Endothelial cell of umbilical vein (primary cell): ENCODE data around the gene SYNDIG1. TPM values are rescaled to one million over a fixed set of nuclear protein-coding genes. Genes with fewer than 3 reads are reported as not detected.

Experiments used
- BruUV-seq: library from RNA; stranded (reverse); fragments of 400-500 nt; replicated peaks from 2 replicates; lab custom pipeline; 2021; lab: Mats Ljungman, UMichigan
- CTCF ChIA-PET: fragments of 300-600, 350-600 bp; sonication (Branson Sonifier 250); formaldehyde crosslinking; loops from one replicate; lab custom pipeline; 2021; ENCODE audit warnings: antibody characterized with exemption, inconsistent platforms; lab: Charles Lee
- POLR2A ChIA-PET: fragments of 300-600, 350-600 bp; sonication (Branson Sonifier 250); formaldehyde crosslinking; loops from one replicate; lab custom pipeline; 2021; ENCODE audit warnings: antibody characterized with exemption, inconsistent platforms; lab: Charles Lee
- DNase-seq: peaks from one replicate; pipeline ENCODE4 v3.0.0-alpha.2; 2011; ENCODE audit warnings: low read depth, low spot score
- FAIRE-seq: peaks from 2 replicates; lab custom pipeline; 2011; peaks lifted over from hg19 to GRCh38; lab: Jason Lieb, UNC
- H2AFZ ChIP-seq: 2 replicates; pipeline ENCODE4 v1.6.0; 2012; ENCODE audit warnings: low read depth, low read length, control low read depth, inconsistent platforms
- H3K27ac ChIP-seq: 2 replicates; pipeline ENCODE4 v1.5.1; 2011; ENCODE audit warnings: low read depth, mild to moderate bottlenecking, control low read depth, low read length, moderate library complexity; ENCODE audit not compliant: insufficient read depth
- H3K27me3 ChIP-seq, 2 experiments: 2 replicates each; pipeline versions ENCODE4 v1.6.0 to v1.6.1; 2011; ENCODE audit warnings: low read length in 2 of 2, mixed read lengths in 1 of 2; ENCODE audit not compliant: control insufficient read depth in 2 of 2, insufficient read depth in 2 of 2
- H3K36me3 ChIP-seq, 2 experiments: 2 replicates in 1 of 2; 3 replicates in 1 of 2; pipeline ENCODE4 v1.5.1; 2011; ENCODE audit warnings: low read length in 2 of 2, mild to moderate bottlenecking in 1 of 2, moderate library complexity in 1 of 2; ENCODE audit not compliant: control insufficient read depth in 2 of 2, insufficient read depth in 2 of 2; ENCODE audit errors: extremely low read depth in 1 of 2
- H3K4me1 ChIP-seq: 3 replicates; pipeline ENCODE4 v1.5.1; 2011; ENCODE audit warnings: mild to moderate bottlenecking, low read length; ENCODE audit not compliant: control insufficient read depth, insufficient read depth; ENCODE audit errors: extremely low read depth
- H3K4me2 ChIP-seq: 2 replicates; pipeline ENCODE4 v1.6.1; 2011; ENCODE audit warnings: low read length, control low read depth, mixed read lengths; ENCODE audit not compliant: insufficient read depth
- H3K4me3 ChIP-seq, 3 experiments: fragments of 200-600 bp in 1 of 3; sonication (generic), shearing (Covaris generic) in 1 of 3; replicated peaks in 1 of 3; 2 replicates each; pipeline ENCODE4 v1.5.1; 2011 to 2016; ENCODE audit warnings: control low read depth in 3 of 3, low read length in 3 of 3, mild to moderate bottlenecking in 2 of 3, inconsistent platforms in 1 of 3, low read depth in 1 of 3, moderate library complexity in 1 of 3; ENCODE audit not compliant: insufficient read depth in 1 of 3
- H3K79me2 ChIP-seq: 2 replicates; pipeline ENCODE4 v1.6.0; 2012; ENCODE audit warnings: low read length, inconsistent platforms; ENCODE audit not compliant: control insufficient read depth, insufficient read depth
- H3K9ac ChIP-seq: replicated peaks from 2 replicates; pipeline ENCODE3; 2011; ENCODE audit warnings: low read length, control low read depth; ENCODE audit not compliant: insufficient read depth; ENCODE audit errors: extremely low read depth
- H3K9me1 ChIP-seq: replicated peaks from 3 replicates; pipeline ENCODE4 v1.6.0; 2011; ENCODE audit warnings: mild to moderate bottlenecking, low read length; ENCODE audit not compliant: control insufficient read depth, insufficient read depth; ENCODE audit errors: extremely low read depth
- H3K9me3 ChIP-seq: replicated peaks from 2 replicates; pipeline ENCODE4 v1.5.1; 2012; ENCODE audit warnings: low read length, inconsistent platforms; ENCODE audit not compliant: control insufficient read depth, insufficient read depth
- H4K20me1 ChIP-seq: replicated peaks from 2 replicates; pipeline ENCODE3; 2011; ENCODE audit warnings: mild to moderate bottlenecking, low read length; ENCODE audit not compliant: control insufficient read depth, insufficient read depth; ENCODE audit errors: extremely low read depth
- CTCF ChIP-seq, 2 donors: IDR thresholded peaks; 1 replicate in 1 of 2; 2 replicates in 1 of 2; pipeline ENCODE4 v1.5.1; 2011; ENCODE audit warnings: low read length in 2 of 2, mild to moderate bottlenecking in 2 of 2, moderate library complexity in 2 of 2, control low read depth in 1 of 2, inconsistent platforms in 1 of 2, low read depth in 1 of 2; ENCODE audit not compliant: insufficient read depth in 1 of 2; ENCODE audit errors: extremely low read depth in 1 of 2
- EZH2 ChIP-seq: IDR thresholded peaks from 2 replicates; pipeline ENCODE4 v1.6.1; 2012; ENCODE audit warnings: borderline replicate concordance, low read depth, mild to moderate bottlenecking, moderate library complexity, low read length, inconsistent platforms; ENCODE audit not compliant: severe bottlenecking
- FOS ChIP-seq: IDR thresholded peaks from 2 replicates; pipeline ENCODE4 v1.6.1; 2011; ENCODE audit warnings: mild to moderate bottlenecking, low read length, moderate library complexity, borderline replicate concordance; ENCODE audit not compliant: insufficient read depth
- JUN ChIP-seq: IDR thresholded peaks from 2 replicates; pipeline ENCODE4 v1.6.1; 2011; ENCODE audit warnings: borderline replicate concordance, low read depth; ENCODE audit not compliant: insufficient read length, insufficient read depth
- MAX ChIP-seq: IDR thresholded peaks from 2 replicates; pipeline ENCODE4 v1.6.1; 2011; ENCODE audit not compliant: insufficient read depth, insufficient read length
- MYC ChIP-seq: IDR thresholded peaks from one replicate; pipeline ENCODE4 v1.6.1; 2011; ENCODE audit warnings: mild to moderate bottlenecking, low read depth, low read length
- POLR2A ChIP-seq: IDR thresholded peaks from 2 replicates; pipeline ENCODE4 v1.6.1; 2012; ENCODE audit warnings: low read depth, mild to moderate bottlenecking, control low read depth, low read length
- POLR2AphosphoS5 ChIP-seq: IDR thresholded peaks from 2 replicates; pipeline ENCODE4 v1.6.1; 2012; ENCODE audit warnings: low read depth, mild to moderate bottlenecking, control low read depth, low read length, moderate library complexity; ENCODE audit not compliant: insufficient read depth
- dilution Hi-C: fragments of 300-500 bp; cut with MboI; formaldehyde crosslinking; loops from one replicate; pipeline ENCODE4 v1.15.0; 2019; ENCODE audit warnings: low sequenced_read_pairs; ENCODE audit not compliant: extremely low pct_ligation_motif_present
- intact Hi-C: fragments of 100-400 bp; cut with micrococcal nuclease; formaldehyde crosslinking; loops from one replicate; pipeline ENCODE4 v1.10.0; 2022
- polyA plus RNA-seq, 4 experiments: library from polyadenylated mRNA; depleted of rRNA in 3 of 4; stranded (reverse) in 3 of 4; unstranded in 1 of 4; fragments of >200 nt; gene quantifications; 2 replicates each; pipeline versions ENCODE4 v1.2.1 to v1.2.3, GENCODE V29; 2011 to 2012; ENCODE audit warnings: missing spikeins in 1 of 4
- total RNA-seq: library from RNA; stranded (reverse); gene quantifications from 2 replicates; pipeline ENCODE4 v1.2.3, GENCODE V29; 2021

SYNDIG1 gene
- total and polyA plus RNA-seq, 2 donors (not counting 3 experiments of a cell fraction or from before 2014, with no cell fraction given), result not detected

GRCh38 chr20:24432046-24432442 lies 37.4 kb upstream of the SYNDIG1 start:
- no peak overlapping the region for H3K9ac ChIP-seq
- DNase-seq (no peak), FAIRE-seq (no peak)
- H3K4me2 ChIP-seq, result no peak overlapping the region
- H3K4me1 ChIP-seq, result no peaks in the 10 kb centered on the region
- ChIA-PET POLR2A (no interaction called here), CTCF (no interaction called here)
- H3K79me2 ChIP-seq, result no peaks in the 10 kb centered on the region
- no peak overlapping the region for H2AFZ ChIP-seq
- H3K4me3 ChIP-seq, result no peak overlapping the region
- no peaks in the 10 kb centered on the region for H4K20me1 ChIP-seq
- H3K27me3 ChIP-seq, result no peaks in the 10 kb centered on the region
- TF ChIP-seq MYC (no peak), FOS (no peak), POLR2AphosphoS5 (no peak), EZH2 (no peak), JUN (no peak), MAX (no peak)
- no peaks in the 10 kb centered on the region for H3K9me3 ChIP-seq
- no peak overlapping the region for H3K27ac ChIP-seq
- no TSS peak for BruUV-seq
- dilution Hi-C loops (no loop called here), intact Hi-C loops (no loop called here)
- H3K36me3 ChIP-seq, result no peaks in the 10 kb centered on the region
- peaks cover 2% of the 10 kb centered on the region for H3K9me1 ChIP-seq

GRCh38 chr20:24436160-24436559 lies 33.3 kb upstream of the SYNDIG1 start:
- no peaks in the 10 kb centered on the region for H3K4me1 ChIP-seq
- intact Hi-C loops (no loop called here), dilution Hi-C loops (no loop called here)
- H4K20me1 ChIP-seq, result no peaks in the 10 kb centered on the region
- no peak overlapping the region for H3K27ac ChIP-seq
- H3K9me3 ChIP-seq, result no peaks in the 10 kb centered on the region
- H3K27me3 ChIP-seq, result no peaks in the 10 kb centered on the region
- H3K9me1 ChIP-seq, result peaks cover 2% of the 10 kb centered on the region
- H3K4me3 ChIP-seq, result no peak overlapping the region
- CTCF ChIA-PET, result no interaction called here
- no peak for FAIRE-seq
- H3K9ac ChIP-seq, result no peak overlapping the region
- DNase-seq, result no peak
- no peaks in the 10 kb centered on the region for H3K79me2 ChIP-seq
- H3K36me3 ChIP-seq, result no peaks in the 10 kb centered on the region
- TF ChIP-seq EZH2 (no peak), POLR2A (no peak), CTCF (IDR thresholded peaks at IDR 0.05; ENCODE audit: extremely low read depth in 1 of 2, insufficient read depth in 1 of 2, low read depth in 1 of 2, low read length in 2 of 2) (no peak), MYC (no peak)
- no TSS peak for BruUV-seq
- no peak overlapping the region for H2AFZ ChIP-seq
- H3K4me2 ChIP-seq, result no peak overlapping the region
- POLR2A ChIA-PET, result no interaction called here
